HG02943 (cell line): Measurements from ENCODE around the gene ATP6V0A1.
"Not testable (repeated sequence)": the region's sequence is repeated elsewhere in the genome, so short reads cannot be mapped to it uniquely, and the experiment has no call there.

Experiments used
- ATAC-seq: cut with Tn5 transposase; IDR thresholded peaks from one replicate; pipeline ENCODE4 v1.9.1; 2021; ENCODE audit warnings: mild to moderate bottlenecking, low read depth, moderate library complexity; ENCODE audit not compliant: unreplicated experiment

ATP6V0A1 gene

DNA sequence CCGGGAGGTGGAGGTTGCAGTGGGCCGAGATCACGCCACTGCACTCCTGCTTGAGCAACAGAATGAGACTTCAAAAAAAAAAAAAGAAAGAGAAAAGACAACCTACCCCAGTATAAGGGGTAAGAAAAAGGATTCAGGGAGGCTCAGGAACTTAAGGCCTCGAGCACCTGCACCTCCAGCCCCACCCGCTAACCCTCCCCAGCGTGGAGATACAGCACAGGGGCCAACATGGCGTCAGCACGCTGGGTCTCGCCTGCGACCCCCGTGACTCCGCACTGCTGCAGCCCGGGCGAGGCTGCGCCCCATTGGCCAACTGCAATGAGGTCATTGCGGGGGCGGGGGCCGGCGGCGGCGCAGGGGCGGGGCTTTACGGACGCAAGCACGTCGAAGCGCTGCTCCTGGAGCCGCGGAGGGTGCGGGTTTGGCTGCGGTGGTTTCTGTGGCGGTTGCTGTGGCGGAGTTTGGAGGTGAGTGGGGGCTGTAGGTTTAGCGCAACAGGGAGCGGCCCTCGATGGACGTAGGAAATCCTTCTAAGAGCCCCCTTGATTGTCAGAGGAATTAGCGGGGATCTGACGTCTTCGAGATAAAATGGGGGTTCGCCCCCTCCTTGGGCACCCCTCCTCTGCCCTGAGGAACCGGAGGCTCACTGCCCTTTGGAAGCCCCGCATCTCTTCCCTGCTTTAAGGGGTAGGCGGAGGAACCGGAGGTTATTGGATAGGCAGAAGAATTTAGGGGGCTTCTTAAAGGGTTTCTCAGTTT is at the start of gene ATP6V0A1:
ATP6V0A1 (plus strand) TSS at position 382 of the 759 bp plus-strand sequence. CDS start 2,017 bp downstream, outside the sequence.
- peak; percentile 54 for ATAC-seq

DNA sequence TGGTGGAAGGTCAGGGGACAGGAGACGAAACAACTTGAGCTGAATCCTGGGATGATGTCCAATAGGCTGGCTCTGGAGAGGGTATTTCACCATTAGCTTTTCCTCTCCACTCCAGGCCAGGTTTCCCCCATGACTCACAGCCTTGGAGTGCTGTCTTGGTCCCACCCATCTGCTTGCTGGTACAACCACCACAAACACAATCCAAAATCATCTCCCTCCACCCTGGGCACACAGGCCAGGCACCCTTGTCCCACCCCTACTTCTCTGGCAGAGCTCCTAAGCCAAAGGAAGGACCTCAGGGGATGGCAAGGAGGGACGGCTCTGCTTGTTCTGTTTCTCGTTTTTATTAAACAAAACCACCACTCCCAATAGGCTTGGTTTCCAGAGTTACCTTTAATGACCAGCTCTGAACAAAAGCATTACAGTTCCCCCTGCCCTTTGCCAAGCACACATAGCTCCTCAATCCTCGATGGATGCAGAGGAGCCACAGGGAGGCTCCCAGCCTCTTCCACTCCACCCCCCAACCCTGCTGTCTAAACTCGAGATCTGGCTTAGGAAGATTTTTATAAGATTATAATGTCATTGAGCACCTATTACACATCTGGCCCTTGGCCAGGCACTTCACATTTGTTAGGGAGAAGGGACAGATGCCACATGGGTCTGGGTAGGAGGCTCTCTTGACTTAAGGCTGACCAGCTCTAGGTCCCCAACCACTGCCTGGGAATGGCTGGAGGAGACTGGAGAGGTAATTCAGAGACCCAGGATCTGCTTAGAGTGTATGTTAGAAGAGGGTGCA is 49.0 kb upstream of the ATP6V0A1 start:
- no peak for ATAC-seq

DNA sequence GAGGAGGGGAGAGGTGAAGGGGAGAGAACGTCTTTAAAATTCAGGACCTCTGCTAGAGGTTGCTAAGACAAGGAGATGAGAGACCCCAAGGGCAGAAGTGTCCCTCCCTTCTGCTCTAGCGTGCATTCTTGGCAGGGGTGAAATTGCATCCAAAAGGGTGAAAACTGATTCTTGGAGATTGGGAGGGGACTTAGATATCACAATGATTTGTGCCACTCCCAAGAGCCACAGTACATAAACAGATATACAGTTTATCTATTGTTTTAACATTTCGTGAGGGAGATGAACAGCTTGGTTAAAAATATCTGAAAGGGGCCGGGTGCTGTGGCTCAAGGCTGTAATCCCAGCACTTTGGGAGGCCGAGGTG is 48.4 kb upstream of the ATP6V0A1 start:
- no peak for ATAC-seq

DNA sequence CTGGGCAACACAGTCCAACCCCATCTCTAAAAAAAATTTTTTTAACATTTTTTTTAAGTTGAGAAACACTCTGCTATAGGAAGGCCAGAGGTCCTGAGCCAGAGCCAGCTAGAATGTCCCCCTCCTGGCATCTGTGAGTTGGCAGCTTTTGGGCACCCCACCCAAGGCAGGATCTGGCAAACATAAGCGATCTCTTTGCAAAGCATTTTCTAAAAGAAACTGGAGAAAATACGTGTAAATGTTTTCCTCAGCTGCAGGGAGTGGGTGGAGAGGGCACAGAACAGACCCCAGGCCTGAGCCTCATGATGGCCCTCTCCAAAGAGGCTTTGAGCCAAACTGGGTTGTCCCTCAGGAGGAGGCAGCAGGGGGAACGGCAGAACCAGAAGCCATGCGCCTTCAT is 47.3 kb upstream of the ATP6V0A1 start:
- ATAC-seq: no peak

DNA sequence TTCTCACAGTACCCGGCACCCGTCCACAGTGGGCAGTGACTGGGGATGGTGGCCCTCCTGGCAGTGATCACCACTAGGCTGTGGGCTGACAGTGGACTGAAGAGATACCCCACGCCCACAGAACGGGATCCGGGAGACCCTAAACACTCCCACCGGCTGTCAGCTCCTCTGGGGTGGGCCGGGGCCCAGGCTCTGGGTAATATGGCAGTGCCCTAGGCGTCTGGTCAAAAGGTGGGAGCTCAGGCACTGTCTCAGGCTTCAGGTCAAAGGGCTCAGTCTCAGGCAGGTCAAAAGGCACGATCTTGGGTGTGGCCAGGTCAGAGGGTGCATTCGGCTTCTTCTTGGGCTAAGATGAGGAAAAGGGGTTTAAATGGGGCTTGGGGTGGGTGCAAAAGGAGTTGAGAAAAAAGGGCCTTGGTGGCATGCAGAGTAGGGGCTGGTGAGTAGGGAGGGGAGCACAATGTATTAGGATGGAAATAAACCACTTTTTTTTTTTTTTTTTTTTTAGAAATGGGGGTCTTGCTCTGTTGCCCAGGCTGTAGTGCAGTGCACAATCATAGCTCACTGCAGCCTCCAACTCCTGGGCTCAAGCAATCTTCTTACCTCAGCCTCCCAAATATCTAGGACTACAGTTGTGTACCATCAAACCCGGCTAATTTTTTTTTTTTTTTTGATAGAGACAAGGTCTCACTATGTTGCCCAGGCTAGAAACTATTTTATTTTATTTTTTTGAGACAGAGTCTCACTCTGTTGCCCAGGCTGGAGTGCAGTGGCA is 46.6 kb upstream of the ATP6V0A1 start:
- ATAC-seq: no peak

DNA sequence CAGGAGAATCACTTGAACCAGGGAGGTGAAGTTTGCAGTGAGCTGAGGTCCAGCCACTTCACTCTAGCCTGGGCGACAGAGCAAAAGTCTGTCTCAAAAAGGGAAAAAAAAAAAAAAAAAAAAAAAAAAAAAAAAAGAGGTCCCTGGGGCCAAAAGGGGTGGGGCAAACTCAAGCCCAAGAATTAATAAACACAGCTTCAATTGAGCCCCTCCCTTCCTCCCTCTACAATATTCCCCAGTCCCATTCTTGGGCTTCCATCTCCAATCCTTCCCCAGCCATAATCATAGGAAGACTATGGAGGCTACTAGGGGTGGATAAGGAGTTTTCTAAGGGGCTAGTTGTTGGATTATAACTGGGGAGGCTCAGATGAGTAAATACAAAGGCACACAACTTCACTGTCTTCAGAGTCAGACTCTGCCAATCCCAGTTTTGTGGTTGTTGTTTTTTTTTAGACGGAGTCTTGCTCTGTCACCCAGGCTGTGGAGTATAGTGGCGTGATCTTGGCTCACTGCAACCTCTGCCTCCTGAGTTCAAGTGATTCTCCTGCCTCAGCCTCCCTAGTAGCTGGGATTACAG is 45.1 kb upstream of the ATP6V0A1 start:
- no peak for ATAC-seq

DNA sequence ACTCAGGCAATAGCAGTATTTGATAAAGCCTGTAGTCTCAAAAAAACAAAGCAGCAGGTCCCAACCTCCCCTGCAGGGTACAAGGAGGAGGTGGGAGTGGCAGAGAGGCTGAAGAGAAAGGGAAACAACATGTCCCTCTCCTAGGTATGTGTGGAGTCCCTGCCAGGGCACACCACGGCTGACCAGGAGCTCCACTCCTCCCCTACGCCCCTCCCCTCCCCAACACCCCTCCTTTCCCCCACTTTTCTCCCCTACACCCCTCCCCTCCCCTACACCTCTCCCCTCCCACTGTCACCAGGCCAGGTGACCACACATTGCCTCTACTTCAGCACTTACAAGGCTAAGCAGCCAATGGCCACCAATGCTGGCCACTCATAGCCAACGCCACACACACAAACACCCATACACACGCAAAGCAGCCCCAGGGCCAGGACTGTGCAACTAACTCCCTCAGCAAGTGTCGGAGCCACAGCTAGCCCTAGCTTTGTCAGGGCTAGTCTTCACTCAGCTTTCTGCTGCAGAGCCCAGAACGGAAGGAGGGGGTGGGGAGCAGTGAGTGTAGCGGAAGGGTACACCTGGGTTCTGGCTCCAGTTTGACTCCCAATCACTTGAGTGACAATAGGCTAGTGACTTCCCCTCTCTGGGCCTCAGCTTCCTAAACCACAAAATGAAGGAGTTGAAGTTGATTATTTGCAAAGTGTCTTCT is 43.8 kb upstream of the ATP6V0A1 start:
- no peak for ATAC-seq

DNA sequence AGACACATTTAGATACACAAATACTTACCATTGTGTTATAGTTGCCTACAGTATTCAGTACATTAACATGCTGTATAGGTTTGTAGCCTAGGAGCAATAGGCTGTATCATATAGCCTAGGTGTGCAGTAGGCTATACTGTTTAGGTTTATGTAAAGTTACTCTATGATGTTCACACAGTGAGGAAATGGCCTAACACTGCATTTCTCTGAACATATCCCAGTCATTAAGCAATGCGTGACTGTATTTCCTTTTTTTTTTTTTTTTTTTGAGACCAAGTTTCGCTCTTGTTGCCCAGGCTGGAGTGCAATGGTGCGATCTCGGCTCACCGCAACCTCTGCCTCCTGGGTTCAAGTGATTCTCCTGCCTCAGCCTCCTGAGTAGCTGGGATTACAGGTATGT is 40.7 kb upstream of the ATP6V0A1 start:
- ATAC-seq: not testable (repeated sequence)

DNA sequence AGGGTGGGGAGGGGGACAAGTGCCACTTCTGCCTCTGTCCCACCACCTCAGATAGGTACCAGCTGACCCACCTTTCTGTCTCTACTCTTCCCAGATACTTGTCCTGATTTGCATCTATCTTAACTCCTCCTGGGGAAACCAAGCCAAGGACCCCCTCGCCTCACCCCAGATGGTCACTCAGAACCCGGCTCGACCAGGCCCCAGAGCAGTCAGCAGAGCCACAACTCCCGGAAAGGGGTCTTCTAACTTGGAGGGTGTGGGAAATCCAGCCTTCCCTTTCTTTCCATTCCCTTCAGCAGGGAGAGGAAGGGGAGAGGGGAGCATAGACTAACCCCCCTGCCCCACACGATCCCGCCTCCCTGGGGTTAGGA is 37.6 kb upstream of the ATP6V0A1 start:
- no peak for ATAC-seq

DNA sequence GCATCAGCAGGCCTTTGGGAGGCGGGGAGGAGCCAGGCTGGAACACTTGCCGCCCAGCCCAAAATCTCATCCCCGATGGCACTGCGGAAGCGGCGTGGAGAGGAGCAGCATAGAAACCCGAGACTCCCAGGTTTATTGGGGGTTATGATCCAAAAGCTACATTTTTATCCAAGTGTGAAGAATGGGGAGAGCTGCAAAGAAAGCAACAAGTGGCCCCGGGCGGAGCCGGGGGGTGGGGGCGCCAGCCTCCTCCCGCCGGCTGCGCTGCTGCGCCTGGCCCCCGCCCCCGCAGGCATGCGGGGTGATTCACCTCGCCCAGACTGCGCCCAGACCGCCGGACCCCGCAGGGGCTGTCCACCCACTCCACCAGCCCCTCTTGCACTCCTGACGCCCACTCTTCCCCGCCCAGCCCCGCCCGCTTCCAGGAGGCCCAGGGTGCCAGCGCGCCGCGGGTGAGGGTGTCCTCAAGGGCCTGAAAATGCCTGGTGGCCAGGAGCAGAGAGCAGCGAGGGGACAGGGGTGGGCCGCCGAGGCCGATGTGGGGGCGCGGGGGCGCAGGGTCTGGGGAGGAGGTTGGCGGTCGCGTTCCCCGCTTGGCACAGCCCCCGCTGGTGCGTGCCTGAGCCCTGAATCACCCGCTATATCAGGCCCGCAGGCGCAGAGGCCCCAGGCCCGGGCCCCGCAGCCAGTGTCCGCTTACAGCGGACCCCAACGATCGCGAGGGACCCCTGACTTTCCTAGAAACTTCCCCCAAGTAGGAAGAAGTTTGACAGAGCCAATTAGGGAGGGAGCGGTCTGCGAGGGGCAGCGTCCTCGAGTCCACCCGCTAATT is 37.0 kb upstream of the ATP6V0A1 start:
- ATAC-seq: no peak

DNA sequence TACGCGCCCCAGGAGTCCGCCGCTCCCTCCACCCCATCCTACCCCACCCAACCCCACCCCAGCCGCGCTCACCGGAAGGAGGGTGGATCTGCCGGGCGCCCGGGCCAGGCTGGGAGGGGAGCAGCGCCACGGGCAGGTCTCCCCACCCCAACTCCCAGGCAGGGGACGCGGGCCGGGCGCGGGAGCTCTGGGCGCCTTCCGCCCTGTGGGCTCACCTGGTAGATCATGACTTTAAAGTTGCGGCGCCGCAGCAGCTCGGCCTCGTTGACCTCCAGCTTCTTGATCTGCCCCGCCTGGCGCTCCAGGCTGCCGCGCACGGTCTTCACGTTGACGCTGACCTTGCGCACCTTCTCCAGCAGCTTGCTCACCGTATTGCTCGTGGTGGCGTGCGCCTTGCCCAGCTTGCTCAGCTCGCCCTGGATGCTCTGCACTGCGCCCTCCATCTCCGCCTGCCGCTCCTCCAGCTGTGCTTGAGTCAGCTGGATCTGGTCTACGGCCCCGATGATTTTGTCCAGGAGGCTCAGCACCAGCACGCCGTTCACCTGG is 36.2 kb upstream of the ATP6V0A1 start:
- no peak for ATAC-seq

DNA sequence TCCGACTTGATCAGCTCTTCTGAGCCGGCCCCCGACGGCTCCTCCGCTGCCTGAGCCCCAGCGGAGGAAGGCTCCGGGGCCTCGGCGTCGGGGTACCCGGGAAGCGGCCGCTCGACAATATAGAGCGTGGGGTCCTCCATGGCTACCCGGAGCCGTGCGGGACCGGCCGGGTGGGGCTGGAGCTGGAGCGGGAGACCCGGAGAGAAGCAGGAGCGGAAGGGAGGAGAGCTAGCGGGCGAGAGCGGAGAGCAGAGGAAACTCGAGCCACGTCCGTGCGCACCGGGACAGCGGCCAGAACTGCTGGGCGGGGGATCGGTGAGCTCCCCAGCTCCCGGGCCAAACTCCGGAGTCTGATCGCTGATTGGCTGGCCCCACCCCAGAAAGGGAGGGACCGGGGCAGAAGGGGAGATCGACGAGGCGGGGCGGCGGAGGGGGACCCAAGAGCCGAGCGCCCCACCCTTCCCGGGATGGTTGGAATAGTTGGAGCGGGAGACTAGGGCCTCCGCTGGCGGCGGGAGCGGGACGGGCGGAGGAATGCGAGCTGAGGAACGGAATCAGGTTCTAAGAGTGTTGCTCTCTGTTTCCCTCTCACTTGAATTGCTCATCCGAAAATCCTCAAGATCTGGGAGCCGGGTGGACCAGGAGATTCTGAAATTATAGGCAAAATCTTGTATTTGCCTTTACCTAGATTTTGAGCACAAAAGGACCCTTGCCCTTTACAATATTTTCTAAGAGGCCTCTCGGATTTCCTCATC is 35.5 kb upstream of the ATP6V0A1 start, which contains the start of gene CAVIN1:
CAVIN1 (minus strand) TSS at position 299 of the 755 bp plus-strand sequence; CDS start at position 140, 159 bp downstream.
- ATAC-seq: no peak

DNA sequence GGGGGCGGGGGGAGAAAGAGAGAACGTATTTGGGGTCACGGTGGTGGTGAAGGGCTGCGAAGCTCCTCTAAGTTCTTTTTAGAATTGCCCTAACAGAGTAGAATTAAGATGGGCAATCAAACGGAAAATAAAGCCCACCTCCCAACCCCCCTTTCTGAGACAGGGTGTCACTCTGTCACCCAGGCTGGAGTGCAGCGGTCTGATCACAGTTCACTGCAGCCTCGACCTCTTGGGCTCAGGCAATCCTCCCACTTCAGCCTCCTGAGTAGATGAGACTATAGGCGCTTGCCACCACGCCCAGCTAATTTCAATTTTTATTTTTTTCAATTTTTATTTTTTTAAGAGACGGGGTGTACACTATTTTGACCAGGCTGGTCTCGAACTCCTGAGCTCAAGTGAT is 34.9 kb upstream of the ATP6V0A1 start:
- no peak for ATAC-seq

DNA sequence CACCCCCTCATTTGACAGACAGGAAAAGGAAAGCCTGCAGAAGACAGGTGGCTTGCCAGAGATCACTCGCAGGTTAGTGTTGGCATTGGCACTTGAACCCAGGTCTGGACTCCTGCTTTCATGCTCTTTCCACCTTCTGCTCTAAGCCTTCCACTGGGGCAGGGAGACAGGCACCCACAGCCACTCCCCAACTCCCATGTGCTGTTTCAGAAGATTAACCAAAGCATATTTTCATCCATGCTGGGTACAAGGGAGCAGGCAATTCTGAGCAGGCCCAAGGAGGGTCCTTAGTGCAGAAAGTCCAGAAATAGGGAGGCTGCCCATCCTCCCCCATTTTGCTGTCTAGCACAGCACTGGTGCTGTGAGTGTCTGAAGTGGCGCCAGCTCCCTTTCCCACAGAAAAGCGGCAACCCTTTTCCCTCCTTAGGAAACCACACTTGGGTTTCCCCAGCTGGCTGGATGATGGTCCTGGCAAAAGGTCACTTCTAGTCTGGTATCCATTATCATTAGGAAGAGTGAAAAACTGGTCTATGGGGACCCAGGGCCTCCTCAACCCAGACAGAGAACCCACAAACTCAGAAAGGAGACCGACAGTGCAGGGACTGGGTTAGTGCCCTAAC is 33.6 kb upstream of the ATP6V0A1 start:
- ATAC-seq: no peak

DNA sequence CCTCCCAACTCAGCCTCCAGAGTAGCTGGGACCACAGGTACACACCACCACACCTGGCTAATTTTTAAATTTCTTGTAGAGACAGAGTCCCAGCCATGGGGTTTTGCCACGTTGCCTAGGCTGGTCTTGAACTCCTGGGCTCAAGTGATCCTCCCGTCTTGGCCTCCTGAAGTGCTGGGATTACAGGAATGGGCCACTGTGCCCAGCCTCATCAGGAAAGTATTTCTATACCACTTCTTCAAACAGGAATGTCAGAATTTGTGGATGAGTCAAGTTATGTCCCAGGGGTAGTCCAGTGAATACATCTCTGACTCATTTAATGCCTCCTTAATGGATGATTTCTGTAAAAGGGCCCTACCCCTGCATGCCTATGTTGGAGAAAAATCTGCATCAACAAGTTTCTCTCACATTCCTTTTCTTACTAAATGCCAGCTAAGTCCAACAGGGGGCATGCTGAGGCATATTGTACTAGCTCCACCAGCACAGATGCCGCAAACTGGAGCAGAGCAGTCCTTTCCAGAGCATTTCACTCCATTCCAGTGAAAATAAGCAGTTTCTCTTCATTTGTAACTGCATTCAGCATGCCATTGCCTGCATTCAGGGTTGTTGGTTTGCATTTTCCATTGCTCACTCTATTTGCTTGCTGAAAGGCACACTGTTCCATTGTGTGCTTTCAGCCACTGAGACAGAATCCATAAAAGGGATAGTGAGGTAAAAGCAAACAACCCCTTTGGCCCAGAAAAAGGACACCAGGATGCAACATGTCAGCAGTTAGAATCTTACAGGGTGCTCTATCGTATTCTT is 30.3 kb upstream of the ATP6V0A1 start:
- ATAC-seq: no peak

DNA sequence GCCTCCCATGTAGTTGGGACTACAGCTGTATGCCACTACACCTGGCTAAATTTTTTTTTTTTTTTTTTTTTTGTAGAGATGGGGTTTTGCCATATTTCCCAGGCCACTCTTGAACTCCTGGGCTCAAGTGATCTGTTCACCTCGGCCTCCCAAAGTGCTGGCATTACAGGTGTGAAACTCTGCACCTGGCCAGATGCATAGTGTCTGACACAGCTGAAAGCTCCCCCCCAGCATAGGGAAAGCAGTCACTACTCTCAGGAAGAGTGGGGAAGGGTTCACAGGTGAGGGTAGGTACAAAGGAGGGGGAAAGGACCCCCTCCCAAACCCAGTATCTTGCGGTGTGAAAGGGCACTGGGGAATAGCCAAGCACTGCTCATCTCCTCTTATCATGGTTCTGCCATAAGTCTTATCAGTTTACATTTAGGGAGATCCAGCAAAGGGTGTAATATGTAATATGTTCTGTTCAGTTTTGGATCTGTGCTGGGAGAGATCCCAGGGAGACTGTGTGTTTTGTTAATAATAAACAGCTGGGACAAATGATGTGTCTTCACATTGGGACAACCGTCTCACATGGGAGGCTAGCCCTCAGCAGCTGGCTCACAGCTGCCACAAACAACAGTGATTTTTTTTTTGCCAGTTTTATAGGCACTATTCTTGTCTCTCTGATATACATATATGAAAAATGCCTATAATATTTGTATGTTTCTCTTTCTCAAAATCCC is 28.8 kb upstream of the ATP6V0A1 start:
- no peak for ATAC-seq
